IPS DF 4.7 (cell line): Measurements from ENCODE around the gene HOGA1.

Experiments
- DNase-seq: peaks from one replicate; pipeline ENCODE4 v3.0.0-alpha.2; 2013; ENCODE audit warnings: low spot score; ENCODE audit errors: extremely low read depth

Gene HOGA1

GRCh38 chr10:97584060-97584797 is at the start of gene HOGA1:
Gene HOGA1, plus strand, starts transcription at chr10:97584389. Its CDS starts 315 bp downstream, at chr10:97584704.
- DNase-seq: no peak

- DNase-seq: no peak
These were observed 49.3 kb upstream of the HOGA1 start for GRCh38 chr10:97534746-97535367.

- DNase-seq: no peak
These were observed 46.9 kb upstream of the HOGA1 start for GRCh38 chr10:97537186-97537869.

- DNase-seq: no peak
These were observed 45.8 kb upstream of the HOGA1 start for GRCh38 chr10:97538411-97538810.

- no peak for DNase-seq
These were observed 45.4 kb upstream of the HOGA1 start for GRCh38 chr10:97538839-97539238.

GRCh38 chr10:97539523-97540200 is 44.5 kb upstream of the HOGA1 start:
- DNase-seq: no peak

GRCh38 chr10:97540669-97541500 is 43.3 kb upstream of the HOGA1 start:
- DNase-seq: no peak

GRCh38 chr10:97542169-97543024 is 41.8 kb upstream of the HOGA1 start:
- DNase-seq: no peak

GRCh38 chr10:97543025-97543546 is 41.1 kb upstream of the HOGA1 start:
- DNase-seq: no peak

GRCh38 chr10:97546456-97547270 is 37.5 kb upstream of the HOGA1 start:
- no peak for DNase-seq

- no peak for DNase-seq
These were observed 37.0 kb upstream of the HOGA1 start for GRCh38 chr10:97547271-97547600.

GRCh38 chr10:97547962-97548361 is 36.2 kb upstream of the HOGA1 start:
- DNase-seq: no peak

- no peak for DNase-seq
These were observed 35.2 kb upstream of the HOGA1 start for GRCh38 chr10:97548828-97549455.

GRCh38 chr10:97549587-97550322 is 34.4 kb upstream of the HOGA1 start:
- no peak for DNase-seq

- DNase-seq: no peak
These were observed 33.6 kb upstream of the HOGA1 start for GRCh38 chr10:97550336-97551149.

- no peak for DNase-seq
These were observed 32.9 kb upstream of the HOGA1 start for GRCh38 chr10:97551271-97551670.

- DNase-seq: no peak
These were observed 30.6 kb upstream of the HOGA1 start for GRCh38 chr10:97553575-97554031.
